NCI-H345 treated with DMSO at 0.1 percent for 48 hours (cell line): ENCODE results near the gene RSL24D1.

Experiments
- DNase-seq: peaks from one replicate; lab custom pipeline; 2025; ENCODE audit not compliant: unreplicated experiment; lab: John Stamatoyannopoulos, UW

Gene RSL24D1

DNA sequence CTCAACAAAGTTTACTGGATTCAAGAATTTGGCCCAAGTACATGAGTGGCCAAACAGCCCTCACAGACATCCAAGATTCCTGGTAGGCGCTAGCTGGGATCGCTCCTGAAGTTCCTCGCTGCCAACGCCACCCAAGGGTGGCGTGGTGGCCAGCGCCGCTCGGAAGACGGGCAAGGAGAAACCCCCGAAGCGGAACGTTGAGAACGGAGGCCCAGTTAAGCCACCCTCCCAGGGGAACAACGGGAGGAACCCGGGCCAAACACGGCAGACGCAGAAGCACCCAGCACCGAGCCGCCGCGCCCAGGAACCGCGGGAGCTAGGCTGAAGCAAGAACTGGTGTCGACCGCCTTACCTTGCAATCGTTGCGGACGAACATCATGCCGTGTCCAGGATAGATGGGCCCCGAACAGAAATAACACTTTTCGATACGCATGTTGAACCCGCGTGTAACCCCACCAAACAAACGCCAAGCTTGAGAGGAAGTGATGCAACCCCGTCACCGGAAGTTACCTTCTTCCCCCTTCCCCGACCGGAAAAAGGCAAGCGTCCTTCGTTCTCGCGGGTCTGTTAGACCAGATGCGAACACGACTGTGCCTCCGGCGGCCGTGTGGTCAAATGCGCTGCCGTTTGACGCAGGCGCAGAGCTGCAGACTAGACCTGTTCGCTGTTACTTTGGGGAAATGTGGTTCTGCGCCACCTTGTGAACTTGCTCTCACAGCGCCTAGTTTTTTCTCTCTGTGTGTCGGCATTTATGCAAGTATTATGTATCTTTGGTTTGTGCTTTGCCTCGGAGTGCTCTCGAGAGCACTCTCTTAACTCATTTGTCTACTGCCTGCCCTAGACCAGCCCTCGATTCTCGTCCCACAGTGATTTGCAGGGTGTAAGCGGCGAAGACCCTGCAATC is at the start of gene RSL24D1:
RSL24D1 (minus strand) TSS at position 484 of the 904 bp plus-strand sequence; CDS start at position 433, 51 bp downstream.
- DNase-seq, result peak; percentile 77

DNA sequence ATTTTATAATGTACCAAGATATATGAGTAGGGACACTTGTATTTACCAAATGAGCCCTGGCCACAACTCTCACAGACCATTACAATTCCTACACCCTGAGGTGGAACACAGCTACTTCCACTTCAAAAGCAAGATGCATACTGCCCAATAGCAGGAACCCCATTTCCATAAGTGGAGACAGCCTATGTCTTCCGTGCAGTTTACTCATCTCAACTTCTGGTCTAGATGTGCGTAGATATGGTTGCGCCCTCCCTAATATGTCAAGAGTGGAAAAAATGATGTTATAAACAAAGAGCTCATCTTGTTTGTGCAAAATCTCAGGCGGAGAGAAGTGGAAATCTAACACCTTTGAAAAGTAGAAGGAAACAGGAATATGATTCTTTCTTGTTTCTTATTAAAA is 48.3 kb upstream of the RSL24D1 start:
- no peak for DNase-seq

DNA sequence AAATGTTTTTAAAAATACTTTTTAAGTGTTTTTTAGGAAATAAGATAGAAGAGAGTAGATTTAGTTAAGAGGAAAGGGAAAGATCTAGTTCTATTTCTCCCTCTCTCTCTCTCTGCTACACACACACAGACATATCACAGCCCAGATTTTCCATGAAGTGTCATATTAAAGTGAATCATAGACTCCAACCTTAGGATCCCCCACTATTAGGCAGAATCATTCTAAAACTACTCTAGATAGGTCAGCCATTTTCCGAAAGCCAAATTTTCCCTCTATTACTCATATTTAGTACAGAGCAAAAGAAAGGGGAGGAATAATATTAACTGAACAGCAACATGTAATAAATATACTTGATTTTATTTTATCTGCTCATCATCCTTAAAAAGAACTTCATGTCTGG is 45.1 kb upstream of the RSL24D1 start:
- DNase-seq, result no peak

DNA sequence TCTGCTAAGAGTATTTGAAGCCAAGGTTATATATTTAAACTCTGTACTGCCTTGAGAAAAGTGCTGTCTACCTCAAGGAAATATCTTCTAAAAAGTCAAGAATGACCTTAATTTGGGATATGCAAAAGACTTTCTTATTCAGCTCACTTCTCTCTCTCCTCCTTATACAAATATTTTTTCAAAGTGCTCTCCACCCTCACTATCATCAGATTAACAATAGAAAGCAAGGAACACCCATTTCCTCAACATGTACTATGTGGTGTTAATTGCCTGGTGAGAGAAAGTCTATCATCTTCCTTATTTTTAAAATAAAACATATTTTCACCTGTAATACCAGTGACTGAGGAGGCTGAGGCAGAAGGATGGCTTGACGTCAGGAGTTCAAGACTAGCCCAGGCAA is 44.4 kb upstream of the RSL24D1 start:
- no peak for DNase-seq

- DNase-seq, result no peak
Measured at GRCh38 chr15:55240125-55240760, 43.5 kb upstream of the RSL24D1 start.

GRCh38 chr15:55239440-55240124 is 42.8 kb upstream of the RSL24D1 start:
- DNase-seq, result no peak

GRCh38 chr15:55238877-55239276 is 42.1 kb upstream of the RSL24D1 start:
- no peak for DNase-seq

GRCh38 chr15:55237219-55238130 is 40.7 kb upstream of the RSL24D1 start:
- DNase-seq, result no peak

DNA sequence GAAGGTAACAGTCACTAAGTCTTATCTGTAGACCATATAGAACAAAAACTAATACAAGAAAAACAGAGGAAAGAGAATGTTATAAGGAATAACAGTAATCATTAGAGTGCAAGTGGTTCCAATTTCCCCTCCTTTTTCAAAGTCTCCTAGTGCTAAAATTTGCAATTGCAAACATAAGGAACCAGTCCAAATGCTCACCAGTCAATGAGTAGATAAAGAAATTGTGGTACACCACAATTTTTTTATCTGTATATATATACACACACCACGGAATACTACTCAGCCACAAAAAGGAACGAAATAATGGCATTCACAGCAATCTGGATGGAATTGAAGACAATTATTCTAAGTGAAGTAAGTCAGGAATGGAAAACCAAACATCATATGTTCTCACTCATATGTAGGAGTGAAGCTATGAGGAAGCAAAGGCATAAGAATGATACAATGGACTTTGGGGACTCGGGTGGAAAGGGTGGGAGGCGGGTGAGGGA is 38.9 kb upstream of the RSL24D1 start:
- DNase-seq, result no peak

DNA sequence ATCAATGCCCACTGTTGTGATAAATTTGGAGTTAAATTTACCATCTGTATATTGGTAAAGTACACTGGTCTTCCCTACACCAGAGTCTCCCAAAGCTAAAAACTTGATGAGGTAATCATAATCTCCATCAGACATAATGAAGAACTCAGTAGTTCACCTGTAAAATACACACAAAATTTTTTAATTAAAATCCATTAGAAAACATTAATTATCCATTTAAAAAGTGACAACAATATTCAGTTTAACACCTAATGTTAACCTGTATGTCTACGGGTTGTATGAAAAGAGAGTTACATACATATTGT is 38.0 kb upstream of the RSL24D1 start:
- DNase-seq, result no peak

DNA sequence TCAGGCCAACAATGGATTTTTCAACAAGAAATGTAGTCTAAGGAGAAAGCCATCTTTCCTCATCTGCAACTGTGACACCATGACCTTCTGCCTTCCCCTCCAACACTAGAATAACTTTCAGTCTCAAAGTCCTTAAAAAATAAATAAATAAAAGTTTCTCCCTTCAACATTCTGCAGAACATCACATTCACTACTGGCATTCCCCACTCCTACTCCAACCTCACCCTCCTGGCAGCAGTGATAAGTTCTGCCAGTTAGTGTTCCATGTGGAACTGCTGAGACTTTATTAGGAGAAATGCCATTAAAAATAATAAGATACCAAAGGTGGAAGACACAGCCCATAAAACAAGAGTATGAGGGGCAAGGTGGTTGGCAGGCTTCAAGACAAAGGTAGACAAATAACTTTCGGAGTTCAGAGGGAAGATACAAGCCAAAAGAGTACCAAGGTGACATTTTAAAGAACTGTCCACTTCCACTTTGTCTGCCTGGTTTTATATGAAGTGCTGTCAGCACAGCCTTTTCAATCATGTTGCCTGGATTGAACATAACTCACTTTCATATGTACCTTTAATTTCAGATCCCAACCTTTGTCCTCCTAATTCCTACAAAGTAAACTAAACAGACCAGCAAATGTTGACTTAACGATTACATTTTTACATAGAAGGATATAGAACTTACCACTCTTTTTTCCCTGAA is 37.5 kb upstream of the RSL24D1 start:
- no peak for DNase-seq

DNA sequence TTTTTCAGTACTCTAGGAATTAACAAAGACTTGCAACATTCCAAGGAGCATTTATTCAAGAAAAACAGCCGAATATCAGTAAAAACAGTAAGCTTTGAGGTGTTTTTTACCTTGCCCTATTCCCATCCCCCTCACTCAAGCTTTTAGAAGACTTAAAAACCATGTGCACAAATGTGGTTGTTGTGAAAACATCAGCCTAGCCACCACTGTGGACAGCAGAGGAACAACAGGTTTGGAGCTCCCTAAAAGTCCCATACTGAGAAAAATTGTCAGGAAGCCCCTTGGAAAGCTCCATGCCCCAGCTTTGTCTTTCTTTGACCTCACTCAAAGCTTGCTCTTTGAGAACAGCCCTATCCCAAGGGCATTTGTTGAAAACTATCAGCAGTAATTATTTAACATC is 34.7 kb upstream of the RSL24D1 start:
- DNase-seq, result no peak

DNA sequence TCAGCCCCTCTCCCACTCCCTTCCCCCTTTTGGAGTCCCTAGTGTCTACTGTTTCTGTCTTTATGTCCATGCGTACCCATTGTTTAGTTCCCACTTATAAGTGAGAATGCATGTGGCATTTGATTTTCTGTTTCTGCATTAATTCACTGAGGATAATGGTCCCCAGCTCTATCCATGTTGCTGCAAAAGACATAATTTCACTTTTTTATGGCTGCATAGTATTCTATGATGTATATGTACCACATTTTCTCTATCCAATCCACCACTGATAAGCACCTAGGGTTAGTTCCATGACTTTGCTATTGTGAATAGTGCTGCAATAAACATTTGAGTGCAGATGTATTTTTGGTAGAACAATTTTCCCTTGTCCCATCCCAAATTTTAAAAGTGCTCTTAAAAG is 34.2 kb upstream of the RSL24D1 start:
- no peak for DNase-seq

- DNase-seq, result no peak
Measured at GRCh38 chr15:55230051-55230670, 33.4 kb upstream of the RSL24D1 start.

DNA sequence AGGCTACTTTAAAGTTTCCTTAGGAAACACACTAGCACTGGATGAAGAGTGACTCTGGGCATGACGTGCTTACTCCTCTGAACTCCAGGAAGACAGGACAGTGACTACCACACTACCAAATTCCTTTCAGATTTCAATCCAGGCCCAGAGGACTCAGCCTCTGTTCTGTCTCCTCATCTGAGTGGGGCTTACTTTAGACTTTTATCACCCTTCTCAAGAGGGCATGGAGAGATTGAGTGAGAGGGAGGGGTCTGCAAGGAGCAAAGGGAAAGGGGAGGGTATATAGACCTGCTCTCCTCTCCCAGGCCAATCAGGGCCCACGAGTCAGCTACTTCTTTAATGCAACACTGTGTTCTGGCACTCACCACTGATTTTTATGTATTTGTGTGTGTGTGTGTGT is 29.4 kb upstream of the RSL24D1 start:
- DNase-seq, result no peak

DNA sequence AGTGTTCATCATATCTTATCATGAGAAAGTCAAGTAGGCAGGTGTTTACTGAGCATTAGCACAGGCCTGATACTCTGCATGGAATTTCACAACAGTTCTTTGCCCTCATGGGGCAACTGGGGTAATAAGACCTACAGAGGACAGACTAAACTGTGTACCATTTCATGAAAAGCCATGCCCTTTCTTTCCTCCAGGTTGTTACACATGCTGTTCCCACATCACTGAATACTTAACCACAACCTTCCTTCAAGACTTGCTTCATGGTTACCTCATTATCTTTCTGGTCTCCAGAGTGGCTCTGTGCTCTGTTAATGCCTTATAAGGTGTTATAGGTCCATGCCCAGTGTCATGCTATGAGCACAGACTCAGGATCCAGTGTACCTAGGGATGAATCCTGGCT is 28.2 kb upstream of the RSL24D1 start:
- no peak for DNase-seq

DNA sequence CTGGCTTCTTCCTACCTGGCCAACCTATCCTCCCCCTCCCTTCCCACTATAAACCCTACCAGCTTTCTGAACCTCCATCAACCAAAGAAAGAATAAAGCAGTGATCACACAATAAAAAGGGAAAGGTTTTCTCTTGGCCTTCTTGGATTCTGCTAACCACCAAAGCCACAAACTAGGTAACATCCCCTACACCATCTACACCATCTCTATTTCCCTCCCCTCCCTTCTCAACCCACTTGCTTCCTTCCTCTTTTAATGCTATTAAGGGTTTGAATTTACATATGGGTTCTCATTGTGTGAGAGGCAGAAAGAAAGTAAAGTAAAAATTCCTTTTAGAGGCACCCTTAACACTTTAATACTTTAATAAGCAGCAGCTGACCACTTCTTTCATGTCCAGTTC is 25.8 kb upstream of the RSL24D1 start:
- DNase-seq, result no peak

DNA sequence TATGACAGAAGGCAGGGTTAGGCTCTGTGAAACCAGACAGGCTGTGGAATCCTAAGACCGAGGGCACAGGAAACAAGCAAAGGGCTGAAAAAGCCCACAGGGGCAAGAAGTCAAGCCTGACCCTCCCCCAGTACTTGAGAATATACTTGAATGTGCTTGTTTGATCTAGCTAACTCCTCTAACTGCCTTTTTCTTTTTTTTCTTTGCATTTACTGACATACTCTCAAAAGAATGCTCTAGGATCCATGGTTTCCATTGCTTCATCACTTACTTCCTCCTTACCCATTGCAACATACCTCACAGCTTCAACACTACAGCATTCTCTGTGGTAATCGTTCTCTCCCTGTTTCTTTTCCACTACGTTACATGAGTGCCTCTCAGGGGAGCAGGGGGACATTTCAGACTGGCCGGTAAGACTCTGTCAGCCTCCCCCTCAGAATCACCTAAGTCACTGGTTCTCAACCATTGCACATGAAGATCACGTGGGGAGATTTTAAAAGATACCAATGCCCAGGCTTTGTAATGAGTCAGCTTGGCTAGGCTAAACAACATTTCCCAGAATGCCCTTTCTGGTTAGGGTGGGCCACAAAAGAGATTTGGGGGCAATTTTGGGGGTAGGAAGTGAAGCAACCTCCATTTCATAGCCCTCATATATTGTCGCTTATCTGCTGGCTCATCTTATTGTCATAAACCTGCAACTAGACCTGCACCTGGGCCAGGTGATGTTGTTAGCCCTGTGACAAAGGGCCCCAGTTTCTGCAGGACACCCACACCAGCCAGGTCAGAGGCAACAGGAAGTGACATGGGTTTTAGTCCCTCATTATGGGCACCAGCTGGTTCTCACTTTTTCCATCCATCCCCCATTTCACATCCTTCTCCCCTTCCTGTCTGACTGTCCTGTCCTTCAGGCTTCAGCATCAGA is 24.6 kb upstream of the RSL24D1 start:
- no peak for DNase-seq

- no peak for DNase-seq
Measured at GRCh38 chr15:55220606-55221005, 23.9 kb upstream of the RSL24D1 start.
